Mesothelial cell of epicardium (in vitro differentiated cells): ENCODE measurements around the gene MYOZ3. TPM values are rescaled to one million over a fixed set of nuclear protein-coding genes. Genes with fewer than 3 reads are reported as not detected.

Source experiments
- DNase-seq, 2 experiments: peaks; one replicate each; pipeline ENCODE4 v3.0.0; 2021; ENCODE audit warnings: low spot score in 2 of 2; ENCODE audit not compliant: unreplicated experiment in 2 of 2
- H3K27ac Mint-ChIP-seq: 2 replicates; pipeline ENCODE4 v1.8.0; 2021; ENCODE audit warnings: mixed read lengths
- H3K27me3 Mint-ChIP-seq: 2 replicates; pipeline ENCODE4 v1.8.0; 2021; ENCODE audit warnings: low read depth, mixed read lengths
- H3K36me3 Mint-ChIP-seq: 2 replicates; pipeline ENCODE4 v1.8.0; 2021; ENCODE audit warnings: mixed read lengths
- H3K4me1 Mint-ChIP-seq: 2 replicates; pipeline ENCODE4 v1.8.0; 2021; ENCODE audit warnings: mixed read lengths
- H3K4me3 Mint-ChIP-seq: 2 replicates; pipeline ENCODE4 v1.8.0; 2021; ENCODE audit warnings: mild to moderate bottlenecking, moderate library complexity, mixed read lengths
- H3K9me3 Mint-ChIP-seq: 2 replicates; pipeline ENCODE4 v1.8.0; 2021; ENCODE audit warnings: mixed read lengths
- CTCF ChIP-seq: fragments of 200-600 bp; sonication (generic); IDR thresholded peaks from one replicate; pipeline ENCODE4 v1.5.0; 2021; ENCODE audit warnings: antibody characterized with exemption; ENCODE audit not compliant: unreplicated experiment
- total RNA-seq: library from RNA; stranded (reverse); gene quantifications from 3 replicates; pipeline ENCODE4 v1.2.1, GENCODE V29; 2021

The MYOZ3 gene
- total RNA-seq, 1 donor from 2014 or later, result 8.5 TPM

- no peak for TF ChIP-seq CTCF
- Mint-ChIP-seq H3K27ac (peak overlapping the region; percentile 13), H3K4me3 (peak overlapping the region; percentile 72), H3K4me1 (peaks cover 27% of the 10 kb centered on the region), H3K27me3 (no peaks in the 10 kb centered on the region), H3K9me3 (no peaks in the 10 kb centered on the region), H3K36me3 (no peaks in the 10 kb centered on the region)
- DNase-seq, result no peak
Measured at GRCh38 chr5:150670275-150670947, 9.4 kb downstream of the MYOZ3 start.

GRCh38 chr5:150670948-150671310, 9.9 kb downstream of the MYOZ3 start:
- H3K36me3 Mint-ChIP-seq, result no peaks in the 10 kb centered on the region
- TF ChIP-seq CTCF, result no peak
- H3K27me3 Mint-ChIP-seq, result no peaks in the 10 kb centered on the region
- peak overlapping the region; percentile 72 for H3K4me3 Mint-ChIP-seq
- no peak for DNase-seq
- H3K9me3 Mint-ChIP-seq, result no peaks in the 10 kb centered on the region
- H3K27ac Mint-ChIP-seq, result peak overlapping the region; percentile 13
- H3K4me1 Mint-ChIP-seq, result peaks cover 27% of the 10 kb centered on the region

GRCh38 chr5:150671509-150672236, 10.6 kb downstream of the MYOZ3 start:
- no peaks in the 10 kb centered on the region for H3K36me3 Mint-ChIP-seq
- H3K27ac Mint-ChIP-seq, result peak overlapping the region; percentile 31
- DNase-seq, result no peak
- TF ChIP-seq CTCF, result no peak
- H3K9me3 Mint-ChIP-seq, result no peaks in the 10 kb centered on the region
- peak overlapping the region; percentile 83 for H3K4me3 Mint-ChIP-seq
- peaks cover 27% of the 10 kb centered on the region for H3K4me1 Mint-ChIP-seq
- H3K27me3 Mint-ChIP-seq, result no peaks in the 10 kb centered on the region

GRCh38 chr5:150672237-150672883, 11.3 kb downstream of the MYOZ3 start:
- Mint-ChIP-seq H3K9me3 (no peaks in the 10 kb centered on the region), H3K27ac (peak overlapping the region; percentile 31), H3K36me3 (peaks cover under 1% of the 10 kb centered on the region), H3K27me3 (no peaks in the 10 kb centered on the region), H3K4me1 (peaks cover 27% of the 10 kb centered on the region), H3K4me3 (peak overlapping the region; percentile 83)
- no peak for TF ChIP-seq CTCF
- no peak for DNase-seq

GRCh38 chr5:150672884-150673275, 11.8 kb downstream of the MYOZ3 start:
- Mint-ChIP-seq H3K4me1 (peaks cover 27% of the 10 kb centered on the region), H3K27me3 (no peaks in the 10 kb centered on the region), H3K9me3 (no peaks in the 10 kb centered on the region), H3K36me3 (peaks cover 4% of the 10 kb centered on the region), H3K4me3 (peak overlapping the region; percentile 83), H3K27ac (peak overlapping the region; percentile 31)
- no peak for DNase-seq
- no peak for TF ChIP-seq CTCF
